ENCODE data around the gene S1PR4. TPM values are rescaled to one million over a fixed set of nuclear protein-coding genes. Genes with fewer than 3 reads are reported as not detected.
A peak's percentile ranks its signal among the peaks of the same experiment; 100 is the strongest.

The S1PR4 gene
- total and polyA plus RNA-seq, 9 of the 15 experiments (the other 6 are each of a cell fraction or from before 2014, with no cell fraction given): 0.27 TPM; not detected in 8

- TF ChIP-seq ZNF133 (CRISPR knock-in tag; IDR thresholded peaks at IDR 0.05) (no peak), ETV6 (IDR thresholded peaks at IDR 0.05; ENCODE audit: borderline replicate concordance in 1 of 2, low read depth in 2 of 2, low read length in 1 of 2) (no peak), ETV6 (CRISPR knock-in tag; IDR thresholded peaks at IDR 0.05; ENCODE audit: borderline replicate concordance) (no peak), ZEB2 (IDR thresholded peaks at IDR 0.05) (no peak), CREB5 (CRISPR knock-in tag; IDR thresholded peaks at IDR 0.05) (no peak), XRCC5 (IDR thresholded peaks at IDR 0.05; ENCODE audit: low read depth, low read length) (peak; percentile 17; the same call in 1 of the 2 replicates), ZNF740 (CRISPR knock-in tag; IDR thresholded peaks at IDR 0.05) (peak; percentile 78), ZNF740 (tag; IDR thresholded peaks at IDR 0.05) (no peak; a peak in 1 of 4 replicates), XRCC3 (IDR thresholded peaks at IDR 0.05) (no peak), RBM14 (IDR thresholded peaks at IDR 0.05; ENCODE audit: borderline replicate concordance, insufficient read depth, low read depth, low read length) (no peak), SRSF7 (optimal IDR thresholded peaks at IDR 0.05; ENCODE audit: low read depth, low read length) (no peak), SMARCA5 (IDR thresholded peaks at IDR 0.05) (no peak), ARID2 (IDR thresholded peaks at IDR 0.05) (no peak), RHOXF2B (CRISPR knock-in tag; conservative IDR thresholded peaks at IDR 0.05) (no peak), KLF10 (CRISPR knock-in tag; IDR thresholded peaks at IDR 0.05) (no peak), MNT (conservative IDR thresholded peaks at IDR 0.05) (peak; percentile 55 to 60; a peak in 1 of 4 replicates), HNRNPK (IDR thresholded peaks at IDR 0.05; ENCODE audit: low read depth, low read length, poor library complexity, severe bottlenecking) (no peak), TSHZ1 (CRISPR knock-in tag; IDR thresholded peaks at IDR 0.05) (no peak), SRSF3 (IDR thresholded peaks at IDR 0.05; ENCODE audit: insufficient read depth, low read length) (no peak), E2F1 (CRISPR knock-in tag; IDR thresholded peaks at IDR 0.05) (no peak)
Observed at GRCh38 chr19:3185461-3186159, 7.0 kb downstream of the S1PR4 start, which contains the start of gene NCLN (continued).

Data from K562 (cell line).